Loucy (cell line): ENCODE data around the gene MRPS34.

ENCODE experiments used
- H2AFZ ChIP-seq: fragments of 200-600 bp; sonication (generic); 2 replicates; pipeline ENCODE4 v1.6.0; 2016; ENCODE audit warnings: antibody characterized with exemption, mild to moderate bottlenecking, low read length, moderate library complexity
- H3F3A ChIP-seq: fragments of 200-600 bp; 2 replicates; pipeline ENCODE4 v1.6.0; 2016; ENCODE audit warnings: antibody characterized with exemption, low read depth, mild to moderate bottlenecking
- H3K27me3 ChIP-seq: fragments of 200-600 bp; sonication (generic); 2 replicates; pipeline ENCODE4 v1.6.1; 2014; ENCODE audit warnings: low read length, mild to moderate bottlenecking; ENCODE audit not compliant: insufficient read depth, poor library complexity, severe bottlenecking
- H3K36me3 ChIP-seq: fragments of 200-600 bp; sonication (generic); 2 replicates; pipeline ENCODE4 v1.6.1; 2016; ENCODE audit warnings: low read length; ENCODE audit not compliant: insufficient read depth
- H3K4me1 ChIP-seq: fragments of 200-600 bp; sonication (generic); 2 replicates; pipeline ENCODE4 v1.5.1; 2014; ENCODE audit warnings: low read length, mild to moderate bottlenecking; ENCODE audit not compliant: insufficient read depth, poor library complexity, severe bottlenecking
- H3K4me2 ChIP-seq: fragments of 200-600 bp; sonication (generic); 2 replicates; pipeline ENCODE4 v1.6.0; 2014; ENCODE audit warnings: antibody characterized with exemption, low read length, low read depth, mild to moderate bottlenecking; ENCODE audit not compliant: poor library complexity, severe bottlenecking
- H3K4me3 ChIP-seq: fragments of 200-600 bp; sonication (generic); 2 replicates; pipeline ENCODE4 v1.5.1; 2014; ENCODE audit warnings: low read length, mild to moderate bottlenecking, mixed read lengths; ENCODE audit not compliant: poor library complexity, severe bottlenecking
- H3K79me2 ChIP-seq: fragments of 200-600 bp; sonication (generic); 2 replicates; pipeline ENCODE4 v1.6.1; 2014; ENCODE audit warnings: low read length; ENCODE audit not compliant: insufficient read depth
- H3K9ac ChIP-seq: fragments of 200-600 bp; sonication (generic); 2 replicates; pipeline ENCODE4 v1.6.0; 2014; ENCODE audit warnings: mild to moderate bottlenecking, low read depth, low read length, moderate library complexity; ENCODE audit not compliant: poor library complexity, severe bottlenecking
- H3K9me2 ChIP-seq: fragments of 200-600 bp; sonication (generic); replicated peaks from 2 replicates; pipeline ENCODE4 v1.6.1; 2016; ENCODE audit warnings: low read depth, low read length, mixed read lengths
- H3K9me3 ChIP-seq: fragments of 200-600 bp; sonication (generic); 2 replicates; pipeline ENCODE4 v1.6.1; 2014; ENCODE audit warnings: mild to moderate bottlenecking, antibody characterized with exemption, low read length, low read depth; ENCODE audit not compliant: insufficient read depth
- H4K20me1 ChIP-seq: fragments of 200-600 bp; sonication (generic); 2 replicates; pipeline ENCODE4 v1.6.0; 2014; ENCODE audit warnings: antibody characterized with exemption, low read length, mild to moderate bottlenecking; ENCODE audit not compliant: insufficient read depth, poor library complexity, severe bottlenecking
- CTCF ChIP-seq: fragments of 200-600 bp; sonication (generic); conservative IDR thresholded peaks from 2 replicates; pipeline ENCODE4 v1.5.1; 2014; ENCODE audit warnings: mild to moderate bottlenecking, antibody characterized with exemption, low read length
- EZH2phosphoT487 ChIP-seq: fragments of 200-600 bp; IDR thresholded peaks from 2 replicates; pipeline ENCODE4 v1.6.1; 2018; ENCODE audit warnings: antibody characterized with exemption, mild to moderate bottlenecking, moderate library complexity, borderline replicate concordance

Gene MRPS34

GRCh38 chr16:1729026-1729425 lies 43.9 kb downstream of the MRPS34 start:
- no peaks in the 10 kb centered on the region for H4K20me1 ChIP-seq
- peaks cover 4% of the 10 kb centered on the region; the same call in 1 of the 2 replicates for H3K36me3 ChIP-seq
- no peaks in the 10 kb centered on the region for H3K4me1 ChIP-seq

GRCh38 chr16:1727651-1728624 lies 45.0 kb downstream of the MRPS34 start:
- Histone ChIP-seq H3K9me2 (no peaks in the 10 kb centered on the region), H3K79me2 (peaks cover 4% of the 10 kb centered on the region; the same call in 1 of the 2 replicates), H3K9me3 (no peaks in the 10 kb centered on the region), H2AFZ (no peak overlapping the region), H3K4me3 (no peak overlapping the region), H4K20me1 (no peaks in the 10 kb centered on the region), H3K36me3 (peaks cover 4% of the 10 kb centered on the region; the same call in 1 of the 2 replicates), H3K4me1 (no peaks in the 10 kb centered on the region), H3F3A (no peaks in the 10 kb centered on the region), H3K4me2 (no peak overlapping the region), H3K27me3 (no peaks in the 10 kb centered on the region), H3K9ac (no peak overlapping the region)
- TF ChIP-seq EZH2phosphoT487 (no peak), CTCF (no peak)

More at GRCh38 chr16:1729026-1729425, 43.9 kb downstream of the MRPS34 start:
- H3K4me3 ChIP-seq = no peak overlapping the region
- no peaks in the 10 kb centered on the region for H3K27me3 ChIP-seq
- H3F3A ChIP-seq = no peaks in the 10 kb centered on the region
- no peaks in the 10 kb centered on the region for H3K79me2 ChIP-seq
- H2AFZ ChIP-seq = no peak overlapping the region
- H3K9me3 ChIP-seq = no peaks in the 10 kb centered on the region
- no peak overlapping the region for H3K9ac ChIP-seq
- no peak for TF ChIP-seq EZH2phosphoT487
- H3K9me2 ChIP-seq = no peaks in the 10 kb centered on the region
- H3K4me2 ChIP-seq = no peak overlapping the region

- Histone ChIP-seq H3K79me2 (peaks cover 4% of the 10 kb centered on the region; the same call in 1 of the 2 replicates), H3K9ac (no peak overlapping the region), H4K20me1 (no peaks in the 10 kb centered on the region), H3K4me2 (no peak overlapping the region), H3K36me3 (peaks cover 4% of the 10 kb centered on the region; the same call in 1 of the 2 replicates), H3K4me3 (no peak overlapping the region), H3K4me1 (peaks cover 4% of the 10 kb centered on the region), H3K27me3 (no peaks in the 10 kb centered on the region), H3K9me2 (no peaks in the 10 kb centered on the region), H3K9me3 (no peaks in the 10 kb centered on the region), H2AFZ (no peak overlapping the region), H3F3A (no peaks in the 10 kb centered on the region)
- TF ChIP-seq EZH2phosphoT487 (no peak), CTCF (no peak)
Measured at GRCh38 chr16:1726661-1727502, 46.1 kb downstream of the MRPS34 start.
